CD14-positive monocyte (primary cell): ENCODE data around the gene TMEM117. TPM values are rescaled to one million over a fixed set of nuclear protein-coding genes. Genes with fewer than 3 reads are reported as not detected.

Experiments used
- DNase-seq, 3 donors: peaks; one replicate each; pipeline ENCODE4 v3.0.0-alpha.2; 2011 to 2022
- H2AFZ ChIP-seq: 2 replicates; pipeline ENCODE4 v1.6.0; 2012; ENCODE audit warnings: mild to moderate bottlenecking, low read depth, low read length, inconsistent platforms; ENCODE audit not compliant: insufficient read depth, poor library complexity, severe bottlenecking
- H3K27ac ChIP-seq, 2 donors: 1 replicate in 1 of 2; 2 replicates in 1 of 2; pipeline ENCODE4 v1.5.1; 2012 to 2013; ENCODE audit warnings: low read length in 2 of 2, control low read depth in 1 of 2, inconsistent platforms in 1 of 2, low read depth in 1 of 2, mild to moderate bottlenecking in 1 of 2
- H3K27me3 ChIP-seq, 2 donors: one replicate each; pipeline versions ENCODE4 v1.6.0 to v1.6.1; 2011 to 2013; ENCODE audit warnings: low read length in 2 of 2; ENCODE audit not compliant: control insufficient read depth in 2 of 2, insufficient read depth in 2 of 2
- H3K36me3 ChIP-seq, 2 donors: replicated peaks in 1 of 2; 1 replicate in 1 of 2; 2 replicates in 1 of 2; pipeline versions ENCODE4 v1.5.1 to v1.6.1; 2012 to 2013; ENCODE audit warnings: low read length in 2 of 2, control low read depth in 1 of 2, inconsistent platforms in 1 of 2, mild to moderate bottlenecking in 1 of 2; ENCODE audit not compliant: insufficient read depth in 2 of 2, control insufficient read depth in 1 of 2
- H3K4me1 ChIP-seq, 2 donors: 1 replicate in 1 of 2; 2 replicates in 1 of 2; pipeline versions ENCODE4 v1.5.1 to v1.6.1; 2012 to 2013; ENCODE audit warnings: low read length in 2 of 2, control low read depth in 1 of 2, inconsistent platforms in 1 of 2, mild to moderate bottlenecking in 1 of 2, moderate library complexity in 1 of 2; ENCODE audit not compliant: insufficient read depth in 2 of 2, control insufficient read depth in 1 of 2
- H3K4me2 ChIP-seq: replicated peaks from 2 replicates; pipeline ENCODE3; 2012; ENCODE audit warnings: low read length, moderate library complexity, mild to moderate bottlenecking; ENCODE audit not compliant: poor library complexity, severe bottlenecking; ENCODE audit errors: extremely low read depth
- H3K4me3 ChIP-seq, 3 experiments: fragments of 200-600 bp in 1 of 3; sonication (generic) in 1 of 3; replicated peaks in 1 of 3; 1 replicate in 2 of 3; 2 replicates in 1 of 3; pipeline ENCODE4 v1.5.1; 2011 to 2013; ENCODE audit warnings: low read length in 3 of 3, mild to moderate bottlenecking in 3 of 3, control low read depth in 2 of 3, low read depth in 2 of 3, inconsistent platforms in 1 of 3, moderate library complexity in 1 of 3
- H3K79me2 ChIP-seq: 2 replicates; pipeline ENCODE4 v1.6.0; 2012; ENCODE audit warnings: mild to moderate bottlenecking, control low read depth, inconsistent platforms, low read length, moderate library complexity; ENCODE audit not compliant: insufficient read depth
- H3K9ac ChIP-seq: 2 replicates; pipeline ENCODE4 v1.6.0; 2017; ENCODE audit warnings: low read length, mild to moderate bottlenecking; ENCODE audit not compliant: insufficient read depth, poor library complexity, severe bottlenecking
- H3K9me3 ChIP-seq, 2 donors: replicated peaks in 1 of 2; 1 replicate in 1 of 2; 2 replicates in 1 of 2; pipeline versions ENCODE4 v1.5.1 to v1.6.1; 2012 to 2013; ENCODE audit warnings: low read length in 2 of 2, control low read depth in 1 of 2; ENCODE audit not compliant: control insufficient read depth in 1 of 2, insufficient read depth in 1 of 2
- H4K20me1 ChIP-seq: 2 replicates; pipeline ENCODE4 v1.6.0; 2012; ENCODE audit warnings: mild to moderate bottlenecking, low read length, control low read depth, moderate library complexity; ENCODE audit not compliant: insufficient read depth
- H3K27ac Mint-ChIP-seq, 7 donors: one replicate each; pipeline ENCODE4 v1.8.0; 2020; ENCODE audit warnings: mild to moderate bottlenecking in 7 of 7, mixed read lengths in 7 of 7, moderate library complexity in 6 of 7, inconsistent platforms in 2 of 7
- H3K27me3 Mint-ChIP-seq, 3 donors: one replicate each; pipeline ENCODE4 v1.8.0; 2021 to 2022; ENCODE audit warnings: low read depth in 3 of 3, mild to moderate bottlenecking in 3 of 3, mixed read lengths in 3 of 3, moderate library complexity in 3 of 3, inconsistent platforms in 1 of 3
- H3K36me3 Mint-ChIP-seq, 2 donors: one replicate each; pipeline ENCODE4 v1.8.0; 2020; ENCODE audit warnings: mixed read lengths in 2 of 2, inconsistent platforms in 1 of 2, mild to moderate bottlenecking in 1 of 2
- H3K4me1 Mint-ChIP-seq: one replicate; pipeline ENCODE4 v1.8.0; 2020; ENCODE audit warnings: mild to moderate bottlenecking, mixed read lengths
- H3K4me3 Mint-ChIP-seq, 2 donors: one replicate each; pipeline ENCODE4 v1.8.0; 2020; ENCODE audit warnings: mild to moderate bottlenecking in 2 of 2, mixed read lengths in 2 of 2, moderate library complexity in 1 of 2
- H3K9me3 Mint-ChIP-seq, 7 donors: one replicate each; pipeline ENCODE4 v1.8.0; 2020 to 2022; ENCODE audit warnings: mixed read lengths in 7 of 7, mild to moderate bottlenecking in 6 of 7, moderate library complexity in 6 of 7, inconsistent platforms in 2 of 7
- CTCF ChIP-seq: fragments of 200-600 bp; IDR thresholded peaks from one replicate; pipeline ENCODE4 v1.8.0; 2022; ENCODE audit warnings: antibody characterized with exemption, mild to moderate bottlenecking
- WGBS: methylation state at CpG from one replicate; pipeline ENCODE4 v1.1.5; 2013; ENCODE audit warnings: missing lambda C conversion rate; ENCODE audit not compliant: insufficient coverage; 5-methylcytosine and 5-hydroxymethylcytosine counted together
- intact Hi-C, 2 donors: fragments of 100-400 bp; cut with micrococcal nuclease; formaldehyde crosslinking; loops; one replicate each; pipeline versions ENCODE4 v1.15.0 to v1.15.1; 2023
- polyA plus RNA-seq, 3 donors: library from polyadenylated mRNA; depleted of rRNA in 1 of 3; unstranded in 2 of 3; stranded (reverse) in 1 of 3; fragments of 300-500 nt in 2 of 3; fragments of >200 nt in 1 of 3; fragmentation: Illumina TruSeq in 2 of 3; gene quantifications; 1 replicate in 2 of 3; 2 replicates in 1 of 3; pipeline ENCODE4 v1.2.3, GENCODE V29; 2012 to 2021

The TMEM117 gene
- polyA plus RNA-seq, 3 donors = 0.11 to 0.42 TPM; not detected in 1

- WGBS = 88% methylated on average over 2 of the region's 4 CpGs
Observed at GRCh38 chr12:44029194-44029593, 193.3 kb downstream of the TMEM117 start.

GRCh38 chr12:44031472-44032185, 195.7 kb downstream of the TMEM117 start:
- Histone ChIP-seq H3K4me2 (no peak overlapping the region), H3K27ac (no peak overlapping the region), H3K4me1 (no peaks in the 10 kb centered on the region), H3K36me3 (no peaks in the 10 kb centered on the region), H3K27me3 (no peaks in the 10 kb centered on the region), H3K4me3 (no peak overlapping the region), H3K9me3 (peaks cover 11 to 12% of the 10 kb centered on the region in 2 donors), H3K79me2 (no peaks in the 10 kb centered on the region), H3K9ac (no peak overlapping the region), H2AFZ (no peak overlapping the region), H4K20me1 (no peaks in the 10 kb centered on the region)
- peaks cover 0 to 3% (median 2%) of the 10 kb centered on the region in 3 donors for H3K27me3 Mint-ChIP-seq
- peaks cover 0 to 24% (median 10%) of the 10 kb centered on the region in 7 donors for H3K9me3 Mint-ChIP-seq
- H3K36me3 Mint-ChIP-seq = no peaks in the 10 kb centered on the region
- intact Hi-C loops = no loop called here
- WGBS = no CpG with 5 or more reads among the region's 1 CpG
- H3K27ac Mint-ChIP-seq = no peak overlapping the region
- no peak overlapping the region for H3K4me3 Mint-ChIP-seq
- TF ChIP-seq CTCF = no peak
- H3K4me1 Mint-ChIP-seq = no peaks in the 10 kb centered on the region
- no peak for DNase-seq

More at GRCh38 chr12:44029194-44029593, 193.3 kb downstream of the TMEM117 start:
- intact Hi-C loops = no loop called here
- peaks cover 0 to 3% (median 0%) of the 10 kb centered on the region in 3 donors for H3K27me3 Mint-ChIP-seq
- Histone ChIP-seq H3K4me1 (no peaks in the 10 kb centered on the region), H3K27me3 (no peaks in the 10 kb centered on the region), H3K27ac (no peak overlapping the region), H3K4me3 (no peak overlapping the region), H2AFZ (no peak overlapping the region), H3K79me2 (no peaks in the 10 kb centered on the region), H3K36me3 (no peaks in the 10 kb centered on the region), H3K9me3 (peaks cover 11 to 12% of the 10 kb centered on the region in 2 donors), H3K9ac (no peak overlapping the region), H4K20me1 (no peaks in the 10 kb centered on the region), H3K4me2 (no peak overlapping the region)
- no peaks in the 10 kb centered on the region for H3K4me1 Mint-ChIP-seq
- DNase-seq = no peak
- H3K36me3 Mint-ChIP-seq = no peaks in the 10 kb centered on the region
- no peak overlapping the region for H3K27ac Mint-ChIP-seq
- H3K4me3 Mint-ChIP-seq = no peak overlapping the region
- TF ChIP-seq CTCF = no peak
- peaks cover 0 to 24% (median 8%) of the 10 kb centered on the region in 7 donors for H3K9me3 Mint-ChIP-seq
